Ishikawa (cell line): ENCODE measurements around the gene DNAJC27.

Source experiments
- CEBPB ChIP-seq: IDR thresholded peaks from 2 replicates; pipeline ENCODE4 v1.6.1; 2012
- CREB1 ChIP-seq: IDR thresholded peaks from 2 replicates; pipeline ENCODE4 v1.6.1; 2012; ENCODE audit warnings: low read depth
- EGR1 ChIP-seq: IDR thresholded peaks from 2 replicates; pipeline ENCODE4 v1.6.1; 2012
- EP300 ChIP-seq: IDR thresholded peaks from 2 replicates; pipeline ENCODE4 v1.6.1; 2012; ENCODE audit warnings: borderline replicate concordance
- FOXM1 ChIP-seq: IDR thresholded peaks from 2 replicates; pipeline ENCODE4 v1.6.1; 2012; ENCODE audit warnings: low read depth, borderline replicate concordance
- NFIC ChIP-seq: IDR thresholded peaks from 2 replicates; pipeline ENCODE4 v1.6.1; 2012
- RAD21 ChIP-seq: IDR thresholded peaks from 2 replicates; pipeline ENCODE4 v1.6.1; 2012; ENCODE audit warnings: low read depth
- TAF1 ChIP-seq: IDR thresholded peaks from 2 replicates; pipeline ENCODE4 v1.6.1; 2012; ENCODE audit warnings: low read depth, mild to moderate bottlenecking
- TCF12 ChIP-seq: IDR thresholded peaks from 2 replicates; pipeline ENCODE4 v1.6.1; 2012; ENCODE audit warnings: low read depth
- TEAD4 ChIP-seq: IDR thresholded peaks from 2 replicates; pipeline ENCODE4 v1.6.1; 2012
- USF1 ChIP-seq: IDR thresholded peaks from 2 replicates; pipeline ENCODE4 v1.6.1; 2012
- YY1 ChIP-seq: IDR thresholded peaks from 2 replicates; pipeline ENCODE4 v1.6.1; 2012; ENCODE audit warnings: low read depth
- ZBTB7A ChIP-seq: IDR thresholded peaks from 2 replicates; pipeline ENCODE4 v1.6.1; 2012; ENCODE audit warnings: low read depth
- TF ChIP-seq, protein P1 (sequence below): IDR thresholded peaks from 2 replicates; pipeline ENCODE4 v1.6.1; 2012
- TF ChIP-seq, protein P2 (sequence below): IDR thresholded peaks from 2 replicates; pipeline ENCODE4 v1.6.1; 2012; ENCODE audit warnings: low read depth, mild to moderate bottlenecking

The DNAJC27 gene

GRCh38 chr2:24971536-24972314 is at the start of gene DNAJC27:
TSS of gene DNAJC27 (minus strand) at chr2:24971955. CDS start at chr2:24971904, 51 bp downstream.
- TF ChIP-seq USF1 (no peak), FOXM1 (no peak), TAF1 (peak; percentile 69), RAD21 (no peak), TEAD4 (no peak), YY1 (peak; percentile 73), ZBTB7A (peak; percentile 28; the same call in 1 of the 2 replicates), TCF12 (peak; percentile 63; the same call in 1 of the 2 replicates), CREB1 (peak; percentile 76), EGR1 (peak; percentile 69), EP300 (peak; percentile 33; the same call in 1 of the 2 replicates), NFIC (no peak), CEBPB (no peak)
- TF ChIP-seq, protein P1, sequence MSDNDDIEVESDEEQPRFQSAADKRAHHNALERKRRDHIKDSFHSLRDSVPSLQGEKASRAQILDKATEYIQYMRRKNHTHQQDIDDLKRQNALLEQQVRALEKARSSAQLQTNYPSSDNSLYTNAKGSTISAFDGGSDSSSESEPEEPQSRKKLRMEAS: peak; percentile 85
- TF ChIP-seq, protein P2, sequence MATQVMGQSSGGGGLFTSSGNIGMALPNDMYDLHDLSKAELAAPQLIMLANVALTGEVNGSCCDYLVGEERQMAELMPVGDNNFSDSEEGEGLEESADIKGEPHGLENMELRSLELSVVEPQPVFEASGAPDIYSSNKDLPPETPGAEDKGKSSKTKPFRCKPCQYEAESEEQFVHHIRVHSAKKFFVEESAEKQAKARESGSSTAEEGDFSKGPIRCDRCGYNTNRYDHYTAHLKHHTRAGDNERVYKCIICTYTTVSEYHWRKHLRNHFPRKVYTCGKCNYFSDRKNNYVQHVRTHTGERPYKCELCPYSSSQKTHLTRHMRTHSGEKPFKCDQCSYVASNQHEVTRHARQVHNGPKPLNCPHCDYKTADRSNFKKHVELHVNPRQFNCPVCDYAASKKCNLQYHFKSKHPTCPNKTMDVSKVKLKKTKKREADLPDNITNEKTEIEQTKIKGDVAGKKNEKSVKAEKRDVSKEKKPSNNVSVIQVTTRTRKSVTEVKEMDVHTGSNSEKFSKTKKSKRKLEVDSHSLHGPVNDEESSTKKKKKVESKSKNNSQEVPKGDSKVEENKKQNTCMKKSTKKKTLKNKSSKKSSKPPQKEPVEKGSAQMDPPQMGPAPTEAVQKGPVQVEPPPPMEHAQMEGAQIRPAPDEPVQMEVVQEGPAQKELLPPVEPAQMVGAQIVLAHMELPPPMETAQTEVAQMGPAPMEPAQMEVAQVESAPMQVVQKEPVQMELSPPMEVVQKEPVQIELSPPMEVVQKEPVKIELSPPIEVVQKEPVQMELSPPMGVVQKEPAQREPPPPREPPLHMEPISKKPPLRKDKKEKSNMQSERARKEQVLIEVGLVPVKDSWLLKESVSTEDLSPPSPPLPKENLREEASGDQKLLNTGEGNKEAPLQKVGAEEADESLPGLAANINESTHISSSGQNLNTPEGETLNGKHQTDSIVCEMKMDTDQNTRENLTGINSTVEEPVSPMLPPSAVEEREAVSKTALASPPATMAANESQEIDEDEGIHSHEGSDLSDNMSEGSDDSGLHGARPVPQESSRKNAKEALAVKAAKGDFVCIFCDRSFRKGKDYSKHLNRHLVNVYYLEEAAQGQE: no peak

GRCh38 chr2:25018681-25019080 is 46.9 kb upstream of the DNAJC27 start:
- TF ChIP-seq EP300: no peak
- no peak for TF ChIP-seq YY1

DNA sequence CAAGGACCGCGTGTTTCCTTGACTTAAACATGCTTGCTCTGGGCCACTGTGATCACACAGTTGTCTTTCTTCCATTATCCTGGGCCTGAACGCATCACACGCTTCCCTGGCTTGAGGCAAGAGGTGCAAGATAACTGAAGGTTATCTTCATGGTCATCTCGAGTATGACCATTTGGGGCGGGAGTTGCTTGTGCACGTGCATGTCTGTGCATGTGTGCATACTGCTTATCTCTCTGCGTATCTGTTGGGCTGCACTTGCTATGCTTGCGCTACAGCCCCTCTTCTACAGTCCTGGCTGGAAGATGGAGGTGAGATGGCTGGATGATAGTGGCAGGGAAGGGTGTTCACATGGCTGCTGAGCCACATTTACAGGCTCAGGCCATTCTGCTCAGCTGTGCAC is 42.9 kb upstream of the DNAJC27 start:
- TF ChIP-seq YY1: no peak
- TF ChIP-seq TEAD4: no peak
- TF ChIP-seq, protein P1: no peak
- no peak for TF ChIP-seq EP300
- TF ChIP-seq NFIC: no peak
- TF ChIP-seq, protein P2: no peak
- TF ChIP-seq TAF1: no peak
- TF ChIP-seq RAD21: no peak
- no peak for TF ChIP-seq CEBPB
- TF ChIP-seq USF1: no peak
- no peak for TF ChIP-seq EGR1
- TF ChIP-seq ZBTB7A: no peak
- no peak for TF ChIP-seq TCF12
- TF ChIP-seq FOXM1: no peak
- TF ChIP-seq CREB1: no peak

DNA sequence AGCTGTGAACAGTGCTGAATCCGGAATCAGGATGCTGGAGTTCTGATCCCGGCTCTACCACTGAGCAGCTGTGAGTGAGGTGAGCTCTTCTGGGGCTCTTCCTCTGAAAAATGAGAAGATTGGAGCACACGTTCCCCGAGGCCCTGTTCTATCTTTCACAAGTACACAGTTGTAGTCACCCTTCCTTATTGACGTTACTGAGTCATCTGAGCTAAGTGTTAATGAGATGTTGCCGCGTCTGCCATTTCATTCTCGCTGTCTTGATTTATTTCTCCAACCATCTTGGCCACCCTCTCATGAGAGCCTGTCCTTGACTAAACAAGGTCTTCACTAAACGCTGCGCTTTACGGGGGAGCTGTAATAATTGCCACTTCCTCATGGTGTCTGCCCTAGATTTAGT is 38.2 kb upstream of the DNAJC27 start:
- TF ChIP-seq, protein P1: no peak
- no peak for TF ChIP-seq NFIC
- TF ChIP-seq TAF1: no peak
- TF ChIP-seq FOXM1: no peak

DNA sequence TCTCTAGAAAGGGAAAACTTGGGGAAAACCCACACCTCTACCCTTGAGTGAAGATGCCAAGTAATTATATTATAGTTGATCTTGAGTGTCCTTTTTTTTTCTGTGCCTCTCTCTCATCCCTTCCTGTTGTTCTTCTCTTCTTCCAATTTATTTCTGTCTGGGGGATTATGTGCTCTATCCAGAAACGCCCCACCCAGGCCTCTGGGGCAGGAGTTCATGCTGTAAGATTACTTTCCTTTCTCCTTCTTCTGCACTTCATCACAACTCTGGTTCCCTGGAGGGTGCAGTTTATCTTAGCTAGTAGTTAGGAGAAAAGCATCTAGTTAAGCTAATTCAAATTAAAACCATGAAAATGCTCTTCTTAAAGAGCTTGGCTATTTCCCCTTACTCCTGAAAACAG is 30.3 kb upstream of the DNAJC27 start:
- TF ChIP-seq, protein P1: no peak
- TF ChIP-seq, protein P2: no peak
- TF ChIP-seq TEAD4 (no peak), YY1 (no peak), TAF1 (no peak), EGR1 (no peak)
